Erythroblast (primary cell): ENCODE data around the gene INTS2.

Source experiments
- GATA1 ChIP-seq: IDR thresholded peaks from 2 replicates; pipeline ENCODE4 v1.6.1; 2011; ENCODE audit warnings: low read depth, mild to moderate bottlenecking, control low read depth, low read length, moderate library complexity
- POLR2A ChIP-seq: IDR thresholded peaks from 2 replicates; pipeline ENCODE4 v1.6.1; 2011; ENCODE audit warnings: mild to moderate bottlenecking, low read length

DNA sequence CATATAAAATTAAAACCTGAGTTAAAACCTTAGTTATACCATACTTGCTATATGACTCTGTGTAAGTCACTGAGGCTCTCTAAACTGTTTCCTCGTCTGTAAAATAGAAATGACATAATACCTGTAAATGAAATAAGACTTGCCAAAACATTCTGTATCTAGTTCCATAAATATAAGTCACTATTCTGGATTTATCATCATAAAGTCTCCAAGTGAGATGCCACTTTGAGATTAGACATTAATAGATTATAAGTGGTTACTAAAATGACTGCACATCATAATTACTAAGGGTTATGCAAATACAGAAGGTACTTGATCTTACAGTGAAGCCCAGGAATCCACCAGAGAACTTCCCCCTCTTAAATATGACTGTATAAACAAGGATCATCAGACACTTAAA is 52.5 kb downstream of the INTS2 start:
- TF ChIP-seq POLR2A, result no peak
- no peak for TF ChIP-seq GATA1
